BE2C (cell line): ENCODE data around the gene DPYD.

ENCODE experiments used
- DNase-seq: peaks from one replicate; pipeline ENCODE4 v3.0.0-alpha.2; 2020
- H3K27me3 ChIP-seq: fragments of 250-450 bp; sonication (Bioruptor Pico); 2 replicates; pipeline ENCODE4 v1.5.1; 2020; ENCODE audit warnings: mild to moderate bottlenecking
- H3K36me3 ChIP-seq: fragments of 250-450 bp; sonication (Bioruptor Pico); 2 replicates; pipeline ENCODE4 v1.5.1; 2020; ENCODE audit warnings: mild to moderate bottlenecking
- H3K4me1 ChIP-seq: fragments of 250-450 bp; sonication (Bioruptor Pico); 2 replicates; pipeline ENCODE4 v1.5.1; 2020
- H3K4me3 ChIP-seq: 2 replicates; pipeline ENCODE4 v1.5.1; 2011; ENCODE audit warnings: low read depth, low read length
- H3K9me3 ChIP-seq: fragments of 250-450 bp; sonication (Bioruptor Pico); 2 replicates; pipeline ENCODE4 v1.5.1; 2020
- TF ChIP-seq, protein P1 (sequence below): IDR thresholded peaks from 2 replicates; pipeline ENCODE4 v1.5.1; 2012; ENCODE audit warnings: mild to moderate bottlenecking, low read depth, low read length

The DPYD gene

DNA sequence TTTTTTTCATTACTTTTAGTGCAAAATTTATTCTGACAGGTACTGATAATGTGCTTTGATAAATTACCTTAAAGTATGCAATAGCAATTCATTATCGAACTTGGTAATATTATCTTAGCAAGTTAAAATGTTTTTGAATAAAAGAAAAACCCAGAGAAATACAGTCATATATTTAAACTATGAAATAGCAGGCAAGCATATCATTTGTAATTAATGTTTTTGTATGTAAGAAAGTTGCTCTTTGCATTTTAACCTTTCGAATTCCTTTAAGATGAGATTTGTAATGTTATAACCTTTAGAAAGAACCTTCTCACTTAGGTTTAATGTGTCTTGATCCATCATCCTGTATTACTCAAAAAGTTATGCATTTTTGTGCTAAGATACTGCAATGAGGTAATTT lies 613.7 kb downstream of the DPYD start:
- TF ChIP-seq, protein P1, sequence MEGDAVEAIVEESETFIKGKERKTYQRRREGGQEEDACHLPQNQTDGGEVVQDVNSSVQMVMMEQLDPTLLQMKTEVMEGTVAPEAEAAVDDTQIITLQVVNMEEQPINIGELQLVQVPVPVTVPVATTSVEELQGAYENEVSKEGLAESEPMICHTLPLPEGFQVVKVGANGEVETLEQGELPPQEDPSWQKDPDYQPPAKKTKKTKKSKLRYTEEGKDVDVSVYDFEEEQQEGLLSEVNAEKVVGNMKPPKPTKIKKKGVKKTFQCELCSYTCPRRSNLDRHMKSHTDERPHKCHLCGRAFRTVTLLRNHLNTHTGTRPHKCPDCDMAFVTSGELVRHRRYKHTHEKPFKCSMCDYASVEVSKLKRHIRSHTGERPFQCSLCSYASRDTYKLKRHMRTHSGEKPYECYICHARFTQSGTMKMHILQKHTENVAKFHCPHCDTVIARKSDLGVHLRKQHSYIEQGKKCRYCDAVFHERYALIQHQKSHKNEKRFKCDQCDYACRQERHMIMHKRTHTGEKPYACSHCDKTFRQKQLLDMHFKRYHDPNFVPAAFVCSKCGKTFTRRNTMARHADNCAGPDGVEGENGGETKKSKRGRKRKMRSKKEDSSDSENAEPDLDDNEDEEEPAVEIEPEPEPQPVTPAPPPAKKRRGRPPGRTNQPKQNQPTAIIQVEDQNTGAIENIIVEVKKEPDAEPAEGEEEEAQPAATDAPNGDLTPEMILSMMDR: no peak

DNA sequence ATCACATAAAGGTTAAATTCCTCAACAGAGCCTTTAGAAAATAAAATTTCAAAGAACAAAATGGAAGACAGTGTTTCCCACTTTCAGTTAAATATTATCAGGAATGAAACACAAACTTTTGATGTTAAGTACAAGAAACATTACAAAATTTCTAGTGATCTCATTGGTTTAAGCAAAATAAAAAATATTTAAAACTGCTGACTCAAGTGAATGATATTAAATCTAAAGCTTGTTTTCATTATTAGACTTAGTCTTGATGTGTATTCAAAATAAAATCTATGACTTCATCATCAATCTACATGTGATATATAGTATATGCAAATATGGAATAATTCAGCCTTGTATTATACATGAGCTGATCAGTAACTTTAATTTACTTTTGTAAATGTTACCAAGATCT lies 614.3 kb downstream of the DPYD start:
- no peaks in the 10 kb centered on the region for H3K36me3 ChIP-seq
- H3K4me1 ChIP-seq: no peaks in the 10 kb centered on the region

More for the DNA sequence above, 613.7 kb downstream of the DPYD start:
- H3K9me3 ChIP-seq: no peaks in the 10 kb centered on the region
- H3K36me3 ChIP-seq: no peaks in the 10 kb centered on the region
- no peaks in the 10 kb centered on the region for H3K4me1 ChIP-seq
- DNase-seq: no peak
- no peak overlapping the region for H3K4me3 ChIP-seq
- no peaks in the 10 kb centered on the region for H3K27me3 ChIP-seq

DNA sequence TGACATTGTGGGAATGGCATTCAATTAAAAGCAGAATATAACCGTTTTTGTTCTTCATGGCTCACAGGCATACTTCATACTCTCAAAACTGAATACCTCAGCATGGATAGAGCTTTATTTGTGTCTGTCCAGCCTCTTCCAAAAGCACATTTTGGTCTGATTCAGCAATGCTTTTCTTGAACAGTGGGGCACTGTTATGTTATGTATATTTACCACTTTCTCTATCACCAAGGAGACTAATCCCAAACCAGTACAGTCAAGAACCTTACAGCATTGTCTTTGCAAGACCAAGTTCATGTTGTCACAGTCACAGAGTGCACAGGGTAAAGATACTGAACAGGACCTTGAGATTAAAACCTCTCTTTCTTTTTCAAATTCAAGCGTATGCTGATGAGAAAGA lies 616.5 kb downstream of the DPYD start:
- Histone ChIP-seq H3K36me3 (no peaks in the 10 kb centered on the region), H3K9me3 (no peaks in the 10 kb centered on the region), H3K4me3 (no peak overlapping the region), H3K27me3 (no peaks in the 10 kb centered on the region), H3K4me1 (no peaks in the 10 kb centered on the region)
- TF ChIP-seq, protein P1: no peak
- no peak for DNase-seq

More for the DNA sequence above, 614.3 kb downstream of the DPYD start:
- TF ChIP-seq, protein P1: no peak
- no peaks in the 10 kb centered on the region for H3K27me3 ChIP-seq
- H3K4me3 ChIP-seq: no peak overlapping the region
- DNase-seq: no peak
- no peaks in the 10 kb centered on the region for H3K9me3 ChIP-seq

DNA sequence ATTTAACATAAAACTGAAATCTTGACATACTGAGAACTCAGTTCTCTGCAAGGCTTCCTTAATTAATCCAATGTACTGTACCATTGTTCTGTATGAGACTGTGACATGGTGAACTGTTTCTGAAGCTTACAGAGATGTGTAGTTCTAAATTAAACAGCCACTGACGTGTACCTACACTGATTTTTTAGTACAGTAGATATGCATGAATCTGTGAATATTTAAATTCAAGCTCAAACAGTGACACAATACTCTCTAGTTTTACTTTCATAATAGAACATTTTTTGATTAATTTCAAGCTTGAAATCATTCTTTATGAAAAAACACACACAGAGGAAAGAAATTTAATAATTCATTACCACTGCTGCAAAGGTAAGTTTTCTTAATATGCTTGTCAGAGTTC lies 621.9 kb downstream of the DPYD start:
- Histone ChIP-seq H3K4me3 (no peak overlapping the region), H3K36me3 (peaks cover 3% of the 10 kb centered on the region; the same call in 1 of the 2 replicates), H3K9me3 (no peaks in the 10 kb centered on the region), H3K27me3 (no peaks in the 10 kb centered on the region), H3K4me1 (no peaks in the 10 kb centered on the region; the same call in 1 of the 2 replicates)
- TF ChIP-seq, protein P1: no peak
- no peak for DNase-seq

DNA sequence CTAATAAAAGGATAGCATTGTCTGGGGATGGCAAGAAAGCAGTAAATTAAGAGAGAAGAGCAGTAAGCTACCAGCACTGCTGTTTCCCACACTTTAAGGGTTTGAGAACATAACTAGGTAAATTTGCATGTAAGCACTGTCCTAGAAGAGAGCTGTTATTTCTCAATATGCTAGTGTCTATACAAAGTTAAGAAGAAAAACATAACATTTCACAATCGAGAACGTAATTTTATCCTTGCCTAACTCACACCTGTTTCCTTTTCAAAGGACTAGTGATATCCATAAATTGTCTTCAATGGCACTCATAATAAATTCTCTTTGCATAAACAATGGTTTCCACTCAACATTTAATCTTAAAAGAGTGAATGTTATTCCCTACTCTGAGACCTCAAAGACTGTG lies 623.2 kb downstream of the DPYD start:
- Histone ChIP-seq H3K27me3 (no peaks in the 10 kb centered on the region), H3K4me3 (no peak overlapping the region), H3K36me3 (peaks cover 3% of the 10 kb centered on the region; the same call in 1 of the 2 replicates), H3K4me1 (no peaks in the 10 kb centered on the region; the same call in 1 of the 2 replicates), H3K9me3 (no peaks in the 10 kb centered on the region)
- TF ChIP-seq, protein P1: no peak
- no peak for DNase-seq

DNA sequence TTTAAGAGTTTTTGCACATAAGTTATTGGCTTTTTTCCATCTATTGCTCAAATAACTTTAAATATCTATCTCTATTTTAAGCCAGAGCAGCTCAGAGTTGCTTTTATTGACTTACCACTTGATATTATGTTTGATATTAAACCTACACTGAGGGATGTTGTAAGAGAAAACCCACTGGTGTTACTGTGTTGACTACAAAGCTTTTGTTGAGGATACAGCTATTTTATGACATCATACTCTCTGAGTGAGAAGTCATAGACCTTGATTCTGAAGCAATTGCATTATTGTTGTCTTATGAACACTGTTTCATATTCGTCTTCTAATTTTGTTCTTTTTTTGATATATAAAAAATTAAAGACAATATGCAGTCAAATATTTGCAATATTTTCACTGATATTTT lies 638.9 kb downstream of the DPYD start:
- Histone ChIP-seq H3K4me3 (no peak overlapping the region), H3K36me3 (no peaks in the 10 kb centered on the region), H3K9me3 (no peaks in the 10 kb centered on the region), H3K4me1 (no peaks in the 10 kb centered on the region), H3K27me3 (no peaks in the 10 kb centered on the region)
- no peak for DNase-seq
- TF ChIP-seq, protein P1: no peak
